NCI-H82 (cell line): ENCODE results near the gene WNT9A.
A peak's percentile ranks its signal among the peaks of the same experiment; 100 is the strongest.

Experiments used
- DNase-seq: peaks from one replicate; lab custom pipeline; 2025; lab: John Stamatoyannopoulos, UW

Gene WNT9A

GRCh38 chr1:227897704-227898438, 49.9 kb downstream of the WNT9A start:
- no peak for DNase-seq

DNA sequence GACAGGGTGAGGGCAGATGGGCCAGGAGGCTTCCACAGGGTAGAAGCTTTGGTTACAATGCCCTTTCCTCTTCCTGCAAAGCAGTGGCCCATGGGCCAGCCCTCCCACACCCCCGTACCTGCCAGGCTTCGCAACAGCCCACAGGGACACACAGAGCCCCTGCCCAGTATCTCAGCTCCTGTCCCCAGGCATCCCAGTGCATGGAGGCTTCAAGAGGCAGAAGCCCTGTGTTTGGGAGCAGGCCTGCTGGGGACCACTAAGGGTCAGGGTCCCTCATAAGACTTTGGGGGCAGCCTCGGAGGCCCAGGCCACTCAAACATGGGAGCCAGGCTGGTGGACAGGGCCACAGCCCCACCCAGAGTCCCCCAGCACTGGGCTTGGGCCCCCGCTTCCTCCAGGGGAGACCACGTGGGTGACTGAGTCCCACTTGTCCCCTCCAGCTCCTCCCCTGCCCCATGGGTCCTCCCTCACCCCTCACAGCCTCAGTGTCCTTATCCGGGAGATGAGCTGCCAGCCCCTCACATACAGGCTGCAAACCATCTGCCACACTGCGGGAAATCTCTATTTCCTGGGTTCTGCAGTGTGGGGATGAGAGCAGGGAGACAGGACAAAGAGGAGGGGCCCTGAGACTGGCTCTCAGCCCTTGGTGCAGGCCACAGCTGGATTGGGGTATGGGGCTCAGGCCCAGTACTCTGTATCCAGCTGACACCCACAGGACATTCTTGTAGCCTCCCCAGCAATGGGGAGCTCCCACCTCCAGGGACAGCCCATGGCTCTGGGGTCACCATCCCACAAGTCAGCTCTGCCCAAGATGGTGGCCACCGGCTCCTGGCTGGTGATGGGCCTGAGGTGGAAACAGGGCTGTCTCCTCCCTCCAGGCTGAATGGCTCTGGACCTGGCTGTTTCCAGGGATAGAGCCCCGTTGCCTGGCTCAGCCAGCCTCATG, 50.7 kb downstream of the WNT9A start:
- no peak for DNase-seq

GRCh38 chr1:227895828-227896685, 51.7 kb downstream of the WNT9A start:
- DNase-seq: no peak

- no peak for DNase-seq
Measured at GRCh38 chr1:227894831-227895451, 52.8 kb downstream of the WNT9A start.

DNA sequence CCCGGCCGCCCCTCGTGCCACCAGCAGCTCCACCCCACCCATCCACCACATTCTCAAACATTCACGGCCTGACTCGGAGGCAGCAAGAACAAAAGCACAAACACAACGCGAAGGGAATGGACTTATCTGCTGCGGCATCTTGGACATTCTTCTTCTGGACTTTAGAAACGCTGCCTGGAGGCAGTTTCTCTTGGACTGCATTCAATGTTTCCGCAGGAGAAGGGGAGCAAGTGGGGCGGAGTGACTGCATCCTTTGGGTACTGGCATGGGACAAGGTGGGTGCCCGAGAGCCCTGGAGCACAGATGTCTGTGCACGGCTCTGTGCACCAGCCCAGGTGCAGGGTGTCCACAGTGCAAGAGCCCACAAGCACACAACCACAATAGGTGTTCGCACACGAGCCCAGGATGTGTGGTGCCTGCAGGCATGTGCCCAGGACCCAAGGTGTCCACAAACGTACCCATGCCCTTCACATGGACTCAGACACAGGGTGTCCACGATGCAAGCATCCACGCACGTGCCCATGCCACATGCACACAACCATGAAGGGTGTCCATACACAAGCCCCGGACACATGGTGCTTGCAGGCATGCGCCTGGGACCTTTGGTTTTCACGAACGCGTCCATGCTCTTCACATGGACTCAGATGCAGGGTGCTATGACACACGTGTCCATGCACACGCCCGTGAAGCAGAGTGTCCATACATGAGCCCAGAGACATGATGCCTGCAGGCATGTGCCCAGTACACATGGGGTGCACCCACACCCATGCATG, 53.6 kb downstream of the WNT9A start:
- no peak for DNase-seq

DNA sequence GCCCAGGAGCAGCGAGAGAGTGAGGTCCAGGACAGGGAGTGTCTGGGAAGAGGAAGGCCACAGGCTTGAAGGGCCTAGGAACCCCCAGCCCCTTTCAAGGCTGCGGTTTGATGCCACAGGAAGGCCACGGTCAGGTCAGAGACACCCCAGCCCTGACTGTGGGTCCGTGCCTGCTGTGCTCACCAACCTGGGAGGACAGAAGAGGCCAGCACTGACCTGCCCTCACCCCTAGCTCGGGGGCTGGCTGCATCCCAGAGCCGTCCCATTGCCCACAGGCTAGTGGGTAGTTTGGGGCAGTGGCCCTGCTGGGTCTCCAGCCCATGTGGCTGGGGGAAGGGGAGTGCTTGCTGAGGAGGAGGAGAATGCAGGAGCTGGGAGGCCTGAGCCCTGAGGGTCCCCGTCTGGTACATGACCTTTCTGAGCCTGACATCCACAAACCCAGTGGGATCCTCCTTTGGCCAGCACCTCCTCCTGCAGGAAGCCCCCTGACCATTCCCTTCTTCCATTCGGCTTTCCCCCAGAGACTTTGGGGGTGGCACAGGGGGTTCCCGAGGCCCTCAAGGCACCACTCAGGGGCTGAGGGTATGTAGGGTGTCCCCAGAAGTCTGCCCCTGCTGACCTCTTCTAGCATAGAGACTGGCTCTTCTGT, 54.3 kb downstream of the WNT9A start:
- no peak for DNase-seq

- DNase-seq: no peak
Measured at GRCh38 chr1:227892489-227893299, 55.0 kb downstream of the WNT9A start.

GRCh38 chr1:227891955-227892488, 55.7 kb downstream of the WNT9A start:
- no peak for DNase-seq

DNA sequence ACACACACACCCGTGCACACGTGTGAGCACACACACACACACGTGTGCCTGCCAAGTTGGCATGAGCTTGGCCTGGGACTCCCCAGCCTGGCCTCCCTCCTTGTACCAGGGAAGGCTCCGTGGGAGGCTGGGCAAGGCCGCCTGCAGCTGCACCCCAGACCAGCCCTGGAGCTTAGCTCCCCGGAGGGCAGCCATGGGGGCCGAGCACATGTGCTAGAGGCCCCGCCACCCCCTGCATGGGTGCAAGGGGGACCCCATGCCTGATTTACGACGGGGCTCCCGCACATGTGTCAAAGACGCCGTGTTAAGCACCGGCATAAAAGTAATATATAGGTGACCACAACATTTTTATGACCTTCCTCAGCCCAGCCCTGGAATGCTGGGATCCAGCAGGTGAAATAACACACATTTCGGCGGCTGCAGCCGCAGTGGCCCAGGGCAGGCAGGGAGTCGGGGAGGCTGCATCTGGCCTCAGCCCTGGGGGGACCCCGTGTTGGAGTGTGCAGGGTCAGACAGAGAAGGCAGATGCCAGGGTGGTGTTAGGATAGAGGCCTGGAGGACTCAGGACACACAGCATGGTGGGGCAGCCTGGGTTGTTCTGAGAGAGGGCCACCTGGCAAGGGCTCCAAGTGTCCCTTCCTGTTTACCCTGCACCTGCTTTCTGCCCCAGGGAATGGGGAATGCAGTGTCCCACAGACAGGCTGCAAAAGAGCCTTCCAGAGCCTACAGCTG, 56.3 kb downstream of the WNT9A start:
- DNase-seq: no peak

- DNase-seq: no peak
Measured at GRCh38 chr1:227890451-227891222, 57.1 kb downstream of the WNT9A start.

DNA sequence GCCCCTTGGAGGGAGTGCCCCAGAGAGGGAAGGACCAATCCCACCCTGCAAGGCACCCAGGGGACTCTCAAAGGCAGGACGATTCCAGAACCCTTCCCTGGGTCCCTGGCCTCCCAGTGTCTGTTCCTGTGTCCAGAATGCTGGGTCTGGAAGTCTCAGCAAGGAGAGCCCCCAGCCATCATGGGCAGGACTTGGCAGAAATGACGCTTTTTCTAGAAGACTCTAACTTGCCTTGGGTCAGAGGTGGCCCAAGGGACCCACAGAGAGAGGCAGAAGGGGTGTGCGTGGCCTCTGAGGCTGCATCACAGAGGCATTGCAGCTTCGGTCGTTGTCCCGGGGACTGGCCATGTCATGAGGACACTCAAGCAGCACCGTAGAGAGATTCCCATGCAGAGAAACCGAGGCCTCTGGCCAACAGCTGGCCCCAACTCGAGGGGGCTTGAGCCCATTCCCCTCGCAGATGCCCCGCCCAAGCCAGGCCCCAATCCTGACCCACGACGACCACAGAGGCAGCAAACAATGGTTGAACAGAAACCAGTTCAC, 57.8 kb downstream of the WNT9A start:
- no peak for DNase-seq

DNA sequence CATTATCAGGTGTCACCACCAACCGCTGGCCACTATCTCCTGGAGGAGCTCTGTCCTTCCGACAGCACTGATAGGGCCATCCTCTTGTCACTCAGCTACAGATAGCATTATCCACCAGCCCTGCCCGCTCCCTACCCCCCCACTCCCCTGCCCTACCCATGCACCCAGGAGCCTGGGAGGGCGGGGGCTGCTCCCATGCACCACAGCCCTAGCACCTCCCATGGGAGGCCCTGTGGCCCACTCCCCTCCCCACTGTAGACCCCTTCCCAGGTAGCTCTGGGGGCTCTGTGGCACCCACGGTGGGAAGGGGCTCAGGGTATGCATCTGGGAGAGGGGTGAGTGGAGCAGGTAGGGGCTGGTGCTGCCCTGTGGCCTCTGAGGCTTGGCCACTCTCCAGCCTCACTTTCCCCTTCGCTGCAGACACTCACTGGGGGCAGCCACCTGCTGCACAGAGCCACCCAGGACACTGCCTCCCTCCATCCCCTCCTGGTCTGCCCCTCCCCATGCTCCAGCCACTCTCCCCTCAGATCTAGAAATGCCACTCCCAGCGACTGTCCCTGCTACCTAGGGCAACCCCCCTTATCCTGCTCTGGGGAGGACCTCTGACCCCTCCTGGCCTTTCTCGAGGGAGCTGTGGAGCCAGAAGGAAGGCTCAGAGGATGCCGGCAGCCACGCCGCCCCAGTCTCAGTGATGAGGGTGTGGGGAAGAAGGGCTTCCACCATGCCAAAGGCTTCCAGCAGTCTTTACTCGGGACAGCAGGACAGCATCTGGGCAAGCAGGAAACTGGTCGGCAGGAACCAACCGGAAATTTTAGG, 58.5 kb downstream of the WNT9A start:
- DNase-seq: no peak

DNA sequence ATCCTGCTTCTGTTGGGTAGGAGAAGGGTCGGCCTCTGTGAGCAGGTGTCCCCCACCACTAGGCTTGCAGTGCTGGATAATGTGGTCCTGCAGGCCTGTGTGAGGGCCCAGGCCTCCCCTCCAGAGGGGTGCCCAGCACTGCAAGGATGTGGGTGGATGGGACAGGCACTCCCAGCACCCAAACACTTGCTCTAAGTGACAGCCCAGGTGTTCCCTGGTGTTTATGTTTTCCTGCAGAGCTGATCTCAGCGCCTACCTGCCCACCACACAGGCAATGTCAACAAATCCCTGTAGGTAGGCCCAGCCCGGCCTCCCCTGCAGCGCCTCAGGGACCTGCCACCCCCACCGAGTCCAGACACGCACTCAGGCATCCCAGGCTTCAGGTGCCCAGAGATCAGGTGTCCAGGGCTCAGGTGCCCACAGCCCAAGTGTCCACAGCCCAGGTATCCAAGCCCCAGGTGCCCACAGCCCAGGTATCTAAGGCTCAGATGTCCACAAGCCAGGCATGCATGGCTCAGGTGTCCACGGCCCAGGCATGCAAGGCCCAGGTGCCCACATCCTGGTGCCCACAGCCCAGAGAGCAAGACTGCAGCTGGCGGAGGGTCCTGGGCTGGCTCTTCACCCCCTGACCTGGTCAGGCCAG, 59.2 kb downstream of the WNT9A start:
- no peak for DNase-seq

GRCh38 chr1:227887697-227888403, 59.9 kb downstream of the WNT9A start:
- DNase-seq: peak; percentile 45

DNA sequence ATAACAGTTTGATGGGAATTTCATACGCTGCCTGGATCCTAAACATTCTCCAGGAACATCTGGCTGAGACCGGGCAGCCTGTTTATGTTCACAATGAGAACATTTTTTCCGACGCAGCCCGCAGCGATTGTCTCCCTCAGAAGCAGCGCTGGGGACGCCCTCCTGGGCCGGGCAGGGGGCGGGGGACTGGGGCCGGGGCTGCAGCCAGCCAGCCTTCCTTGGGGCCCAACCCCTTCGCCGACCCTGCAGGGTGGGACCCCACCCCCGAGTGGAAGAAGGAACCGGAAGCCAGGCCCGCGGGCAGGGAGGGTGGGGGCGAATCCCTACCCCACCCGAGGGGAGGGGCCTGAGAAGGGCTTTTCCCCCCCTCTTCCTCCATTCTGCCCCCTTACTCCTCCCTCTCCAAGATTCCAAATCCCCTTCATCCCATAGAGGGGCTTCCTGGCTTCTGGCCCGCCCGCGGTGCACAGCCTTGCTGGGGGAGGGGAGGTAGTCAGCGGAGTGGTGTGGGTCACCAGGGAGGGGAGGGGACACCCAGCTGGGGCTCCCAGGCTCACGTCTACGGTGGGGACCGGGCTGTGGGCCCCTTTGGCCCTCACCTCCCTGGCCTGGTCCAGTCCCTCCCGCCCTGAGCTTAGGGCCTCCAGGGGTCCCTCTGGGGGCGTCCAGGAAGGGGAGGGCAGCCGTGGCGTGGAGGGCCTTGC, 60.6 kb downstream of the WNT9A start:
- peak; percentile 94 for DNase-seq
